Activated CD8-positive, alpha-beta memory T cell treated with anti-CD3 and anti-CD28 coated beads, Interleukin-2, amount 50 U/mL, for 24 hours (primary cell): ENCODE data around the gene EFNA3.
"Not testable (repeated sequence)": the region's sequence is repeated elsewhere in the genome, so short reads cannot be mapped to it uniquely, and the experiment has no call there.

Experiments
- DNase-seq: peaks from one replicate; pipeline ENCODE4 v3.0.0-alpha.2; 2020; ENCODE audit errors: extremely low read depth

EFNA3 gene

DNA sequence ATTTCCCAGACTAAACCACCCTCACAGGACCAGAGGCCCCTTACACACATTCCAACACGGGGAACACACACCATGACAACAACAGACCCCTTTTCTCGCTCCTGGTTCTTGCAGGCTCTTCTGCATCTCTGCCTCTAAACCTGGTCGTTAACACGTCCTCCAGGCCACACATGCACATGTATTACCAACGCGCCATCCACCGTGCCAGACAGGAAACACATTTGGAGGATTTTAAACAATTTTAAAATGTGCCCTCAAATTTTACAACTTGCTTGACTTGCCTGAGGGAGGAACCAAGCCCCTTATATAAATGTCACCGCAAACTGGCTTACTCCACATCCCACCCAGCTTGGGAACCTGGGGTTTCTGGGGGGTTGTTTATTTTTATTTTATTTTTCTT lies 32.2 kb downstream of the EFNA3 start:
- no peak for DNase-seq

DNA sequence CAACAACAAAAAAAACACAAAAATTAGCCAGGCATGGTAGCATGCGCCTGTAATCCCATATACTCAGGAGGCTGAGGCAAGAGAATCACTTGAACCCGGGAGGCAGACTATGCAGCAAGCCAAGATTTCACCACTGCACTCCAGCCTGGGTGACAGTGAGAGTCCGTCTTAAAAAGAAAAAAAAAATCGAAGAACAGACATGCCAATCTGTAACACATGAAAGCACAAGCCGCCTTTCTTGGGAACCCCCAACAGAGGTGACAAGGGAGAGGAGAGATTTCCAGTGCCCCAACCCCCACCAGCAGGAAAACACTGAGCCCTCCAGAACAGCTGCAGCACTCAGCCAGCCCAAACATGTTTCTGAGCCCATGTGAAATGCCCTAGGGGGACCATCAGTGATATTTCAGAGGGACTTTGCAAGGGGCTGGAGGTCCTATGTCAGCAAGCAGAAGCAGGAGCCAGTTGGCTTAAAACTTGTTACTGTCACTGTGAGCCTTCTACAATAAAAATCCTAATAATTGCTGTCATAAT lies 34.9 kb downstream of the EFNA3 start:
- DNase-seq = no peak

DNA sequence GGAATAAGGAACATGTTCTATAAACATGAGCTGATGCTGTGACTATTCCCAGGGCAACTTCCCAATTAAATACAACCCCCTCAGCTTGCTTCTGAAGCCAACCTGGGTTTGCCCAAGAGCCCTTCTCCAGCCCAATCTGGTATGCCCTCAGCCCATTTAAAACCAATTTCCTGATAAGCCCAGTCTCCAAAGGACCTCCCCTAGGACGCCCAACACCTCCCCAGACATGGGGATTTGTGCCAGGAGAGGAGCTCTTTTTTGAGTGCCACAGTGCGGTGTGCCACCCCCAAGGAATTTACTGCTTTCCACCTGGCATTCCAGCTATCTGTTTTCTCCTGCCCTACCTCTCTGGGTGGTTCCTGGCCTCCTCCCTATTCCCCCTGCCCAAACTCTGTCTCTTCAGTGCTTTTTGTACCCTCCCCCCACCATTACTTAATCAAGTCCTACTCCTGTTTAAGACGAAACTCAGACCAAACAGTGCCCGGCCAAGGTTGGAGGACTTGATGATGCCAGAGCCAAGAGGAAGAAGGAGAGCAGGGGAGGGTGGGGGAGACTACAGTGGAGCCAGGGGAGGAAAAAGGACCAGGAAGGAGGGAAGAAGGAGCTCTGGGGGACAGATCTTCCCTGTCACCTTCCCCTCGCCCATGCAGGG lies 37.6 kb downstream of the EFNA3 start:
- DNase-seq = no peak

DNA sequence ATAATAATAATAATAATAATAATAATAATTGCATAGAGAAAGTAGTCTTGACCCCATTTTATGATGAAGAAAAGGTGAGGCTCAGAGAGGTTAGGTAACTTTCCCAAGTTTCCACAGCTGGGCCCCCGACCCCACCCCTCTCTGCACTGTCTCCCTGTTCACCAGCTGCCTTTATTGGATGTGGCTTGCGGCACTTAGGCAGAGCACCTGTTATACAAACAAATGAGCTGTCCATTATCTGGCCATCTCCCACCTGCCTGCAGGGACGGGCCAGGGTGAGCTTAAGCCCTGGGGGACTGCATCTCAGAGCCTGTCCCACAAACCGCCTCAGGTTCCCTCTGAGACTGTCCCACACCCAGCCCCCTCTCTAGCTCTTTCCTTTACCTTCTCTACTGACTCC lies 39.0 kb downstream of the EFNA3 start:
- DNase-seq = no peak

DNA sequence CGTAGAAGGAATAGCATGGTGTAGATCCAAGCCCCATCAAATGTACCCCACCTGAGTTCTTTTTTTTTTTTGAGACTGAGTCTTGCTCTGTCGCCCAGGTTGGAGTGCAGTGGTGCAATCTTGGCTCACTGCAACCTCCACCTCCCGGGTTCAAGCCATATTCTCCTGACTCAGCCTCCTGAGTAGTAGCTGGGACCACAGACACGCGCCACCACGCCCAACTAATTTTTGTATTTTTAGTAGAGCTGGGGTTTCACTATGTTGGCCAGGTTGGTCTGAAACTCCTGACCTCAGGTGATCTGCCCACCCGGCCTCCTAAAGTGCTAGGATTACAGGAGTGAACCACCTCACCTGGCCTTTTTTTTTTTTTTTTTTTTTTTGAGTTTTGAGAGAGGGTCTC lies 39.5 kb downstream of the EFNA3 start:
- DNase-seq = not testable (repeated sequence)

DNA sequence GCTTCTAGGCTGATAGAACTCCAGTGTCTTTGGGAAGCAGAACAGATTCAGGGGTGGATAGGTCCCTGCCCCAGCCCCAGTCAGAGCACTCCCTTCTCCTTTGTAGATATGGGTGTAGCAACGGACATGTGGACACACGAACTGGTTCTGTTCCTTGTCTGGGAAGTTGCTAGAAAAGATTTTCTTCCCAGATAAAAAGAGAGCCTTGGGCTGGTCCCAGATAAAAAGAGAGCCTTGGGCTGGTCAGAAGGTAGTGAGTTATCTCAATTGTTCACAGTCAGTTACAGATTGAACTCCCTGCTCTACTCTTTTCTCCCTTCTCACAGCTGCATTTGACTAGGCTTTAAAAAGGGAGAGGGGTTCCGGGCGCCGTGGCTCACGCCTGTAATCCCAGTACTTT lies 41.6 kb downstream of the EFNA3 start:
- no peak for DNase-seq

DNA sequence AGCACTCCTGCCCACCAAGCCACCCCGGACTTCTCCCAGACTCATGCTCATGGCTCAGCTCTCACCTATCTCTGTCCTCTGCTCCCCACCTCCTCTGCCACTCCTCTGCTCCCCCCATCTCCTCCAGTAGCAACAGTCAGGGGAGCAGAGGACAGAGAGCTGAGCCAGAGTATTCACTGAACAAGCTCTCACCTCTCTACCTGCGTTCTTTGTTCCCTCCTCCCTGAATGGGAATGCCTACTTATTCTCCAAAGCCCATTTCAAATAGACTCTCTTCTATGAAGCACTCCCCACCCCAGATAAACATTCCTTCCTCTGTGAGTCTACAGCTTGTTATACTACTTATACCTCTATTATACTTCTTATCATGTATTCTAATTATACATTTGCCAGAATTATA lies 42.6 kb downstream of the EFNA3 start:
- DNase-seq = no peak

DNA sequence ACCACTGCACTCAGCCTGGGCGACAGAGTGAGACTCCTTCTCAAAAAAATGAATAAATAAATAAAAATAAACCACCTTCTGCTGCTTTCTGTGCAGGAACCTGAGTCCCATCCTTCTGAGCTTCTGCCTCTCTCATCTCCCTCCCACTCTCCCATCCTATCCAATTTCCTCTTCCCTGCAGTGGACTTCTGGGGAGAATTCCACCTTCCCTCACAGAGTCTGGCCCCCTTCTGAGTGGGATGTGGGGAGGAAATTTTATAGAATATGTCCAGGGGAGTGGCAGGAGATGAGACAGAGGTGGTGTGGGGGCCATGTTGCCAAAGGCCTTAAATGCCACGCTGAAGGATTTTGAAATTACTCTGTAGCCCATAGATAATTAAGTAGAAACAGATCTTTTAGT lies 43.7 kb downstream of the EFNA3 start:
- DNase-seq = no peak

DNA sequence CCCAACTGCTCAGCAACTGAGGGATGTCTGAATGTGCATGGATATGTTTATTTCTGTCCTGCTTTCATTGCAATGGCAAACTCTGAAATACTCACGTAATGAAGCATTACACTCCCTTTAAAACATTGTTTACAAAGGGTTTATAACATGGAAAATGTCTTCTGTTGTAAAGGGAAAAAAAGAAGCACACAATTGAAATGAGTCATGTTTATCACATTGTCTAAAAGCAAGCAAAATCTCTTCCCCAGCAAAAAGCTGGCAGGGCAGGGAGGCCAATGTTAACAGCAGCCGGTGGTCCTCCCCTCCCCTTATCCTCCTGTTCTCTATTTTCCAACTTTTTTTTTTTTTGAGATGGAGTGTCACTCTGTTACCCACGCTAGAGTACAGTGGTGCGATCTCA lies 45.2 kb downstream of the EFNA3 start:
- no peak for DNase-seq

DNA sequence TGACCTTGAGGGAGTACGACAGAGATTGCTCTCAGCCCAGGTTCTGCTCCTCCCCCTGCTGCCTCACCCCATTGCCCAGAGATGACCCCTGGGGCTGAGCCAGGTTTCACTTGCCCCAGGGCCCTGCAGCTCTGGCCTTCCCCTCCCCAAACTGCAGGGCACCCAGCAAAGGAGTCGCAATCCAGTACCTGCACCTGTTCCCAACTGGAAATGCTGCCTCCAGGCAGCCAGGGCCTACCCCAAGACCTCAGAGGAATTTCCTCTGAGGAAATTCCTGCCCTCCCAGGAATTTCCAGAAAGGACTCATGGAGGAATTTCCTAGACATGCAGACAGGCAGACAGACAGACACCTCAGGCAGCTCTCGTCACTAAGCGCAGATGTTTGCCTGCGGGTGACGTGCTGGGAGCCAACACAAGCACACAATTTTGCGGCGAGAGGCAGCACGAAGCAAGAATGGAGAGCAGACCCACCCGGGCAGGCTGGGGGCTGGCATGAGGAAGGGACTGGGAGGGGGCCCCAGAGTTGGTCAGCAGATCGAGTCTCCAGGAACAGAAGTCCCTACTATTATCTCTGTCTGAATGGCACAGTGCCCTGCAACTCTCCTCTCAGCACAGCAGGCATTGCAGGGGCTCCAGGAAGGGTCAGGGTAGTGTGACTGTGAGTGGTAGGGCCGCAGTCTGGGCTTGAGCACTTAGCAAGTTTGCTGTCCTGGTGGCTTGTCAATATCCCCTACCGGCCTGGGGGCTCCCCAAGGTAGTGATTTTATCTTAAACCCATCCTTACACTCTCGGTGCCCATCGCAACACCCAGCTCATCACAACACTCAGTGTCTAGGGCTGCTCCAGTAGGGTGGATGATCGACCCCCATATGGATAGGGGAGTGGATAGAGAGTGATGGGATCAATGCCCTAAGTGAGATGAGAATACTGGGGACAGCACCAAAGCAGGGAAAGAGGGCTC lies 46.1 kb downstream of the EFNA3 start:
- no peak for DNase-seq

DNA sequence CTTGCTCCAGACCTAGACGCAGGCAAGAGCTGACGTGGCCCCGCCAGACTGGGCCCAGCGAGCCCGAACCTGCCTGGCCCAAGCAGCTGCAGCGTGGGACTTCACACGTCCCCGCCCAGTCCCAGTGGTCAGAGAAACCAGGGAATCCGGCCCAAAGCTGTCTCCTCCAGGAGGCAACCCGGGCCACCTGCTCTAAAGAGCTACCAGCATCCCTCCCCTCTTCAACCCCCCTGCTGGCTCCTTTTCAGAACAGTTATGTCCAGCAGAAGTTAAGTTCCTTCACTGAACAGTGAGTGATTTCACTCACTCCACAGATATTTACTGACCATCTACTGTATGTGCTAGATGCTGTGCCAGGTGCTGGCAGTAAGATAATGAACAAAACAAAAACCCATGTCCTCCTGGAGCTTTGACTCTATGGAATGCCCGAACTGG lies 46.9 kb downstream of the EFNA3 start:
- DNase-seq = no peak

DNA sequence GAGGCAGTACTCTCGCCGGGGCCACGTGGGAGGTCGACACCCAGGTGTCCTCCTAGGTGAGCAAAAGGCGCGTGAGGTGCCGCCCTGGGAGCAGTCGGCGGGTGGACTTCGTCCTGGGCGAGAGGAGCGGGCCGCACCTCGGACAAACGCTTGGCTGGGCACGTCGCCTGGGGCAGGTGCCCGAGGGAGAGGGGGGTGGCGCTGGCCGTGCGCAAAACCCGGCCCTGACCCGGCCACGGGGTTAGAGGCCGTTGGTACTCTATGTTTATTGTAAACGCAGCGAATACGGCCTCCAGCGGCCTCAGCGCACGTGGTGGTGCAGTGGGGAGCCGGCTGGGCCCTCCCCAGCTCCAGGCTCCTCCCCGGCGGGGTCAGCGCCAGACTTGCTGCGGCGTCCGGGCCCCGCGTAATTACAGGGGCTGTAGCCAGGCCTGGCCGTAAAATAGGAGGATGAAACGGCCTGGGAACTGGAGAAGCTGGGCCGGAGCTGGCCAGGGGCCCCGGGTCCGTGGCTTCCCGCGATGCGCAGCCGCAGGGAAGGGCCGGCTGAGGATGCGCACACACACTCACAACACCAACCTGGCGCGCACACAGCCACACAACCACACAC lies 47.4 kb downstream of the EFNA3 start:
- no peak for DNase-seq

DNA sequence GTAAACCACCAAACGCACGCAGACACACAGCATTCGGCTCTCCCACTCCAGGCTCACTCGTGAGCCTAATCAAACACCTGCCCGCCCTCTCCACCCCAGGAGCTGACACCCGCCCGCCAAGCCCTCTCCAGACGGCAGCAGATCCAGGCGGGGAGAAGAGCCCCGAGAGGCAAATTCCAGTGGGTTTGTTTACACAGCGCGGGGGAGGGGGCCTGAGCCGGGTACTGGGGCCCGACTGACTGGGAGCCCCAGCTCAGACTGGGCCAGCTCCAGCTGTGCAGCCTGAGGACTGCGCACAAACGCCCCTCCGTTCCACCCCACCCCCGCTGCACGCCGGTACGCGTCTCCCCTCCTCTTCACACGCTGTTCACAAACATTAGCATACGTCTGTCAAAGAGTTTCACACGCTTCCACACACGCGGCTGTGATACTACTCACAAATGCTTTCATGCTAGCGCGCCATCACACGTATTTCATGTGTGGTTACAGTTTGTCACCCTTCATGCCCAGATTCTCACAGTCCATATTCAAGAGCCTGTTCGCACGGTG lies 48.0 kb downstream of the EFNA3 start:
- no peak for DNase-seq

DNA sequence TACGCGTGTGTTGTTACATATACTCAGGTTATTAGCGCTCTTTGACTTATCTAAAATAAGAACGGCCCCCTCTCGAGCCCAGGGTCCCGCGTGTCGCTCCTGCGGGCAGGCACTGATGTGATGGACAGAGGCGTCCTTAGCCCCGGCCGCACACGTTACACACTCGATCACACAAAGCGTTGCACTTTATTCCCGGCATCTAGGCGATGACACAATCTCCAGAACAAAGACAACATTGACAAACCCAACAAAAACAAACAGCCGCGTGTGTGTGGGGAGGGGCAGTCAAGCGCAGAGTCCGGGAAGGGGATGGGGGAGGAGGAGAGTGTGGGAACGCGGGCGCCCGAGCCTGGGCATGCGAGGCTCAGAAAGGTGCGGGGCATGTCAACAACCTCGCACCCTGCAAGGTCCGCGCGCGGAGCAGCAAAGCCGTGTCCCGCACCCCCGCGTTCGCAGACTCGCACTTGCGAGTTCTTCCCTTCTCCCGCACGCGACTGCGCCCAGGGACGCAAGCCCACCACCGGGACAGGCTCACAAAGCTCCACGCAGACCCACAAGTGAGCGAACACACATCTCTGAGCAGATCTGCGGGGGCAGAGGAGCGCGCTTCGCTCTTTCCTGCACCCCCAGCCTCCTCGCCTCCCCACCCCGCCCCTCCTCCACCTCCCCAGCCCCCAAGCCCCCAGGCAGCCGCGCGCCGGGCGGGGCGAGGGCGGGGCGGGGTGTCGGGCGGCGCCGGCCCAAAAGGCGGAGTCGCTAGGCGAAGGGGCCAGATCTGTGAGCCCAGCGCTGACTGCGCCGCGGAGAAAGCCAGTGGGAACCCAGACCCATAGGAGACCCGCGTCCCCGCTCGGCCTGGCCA lies 48.7 kb downstream of the EFNA3 start, which contains the start of gene EFNA1:
TSS of gene EFNA1 (plus strand) at position 772 of the 862 bp plus-strand sequence. CDS start 102 bp downstream, outside the sequence.
- DNase-seq = no peak

DNA sequence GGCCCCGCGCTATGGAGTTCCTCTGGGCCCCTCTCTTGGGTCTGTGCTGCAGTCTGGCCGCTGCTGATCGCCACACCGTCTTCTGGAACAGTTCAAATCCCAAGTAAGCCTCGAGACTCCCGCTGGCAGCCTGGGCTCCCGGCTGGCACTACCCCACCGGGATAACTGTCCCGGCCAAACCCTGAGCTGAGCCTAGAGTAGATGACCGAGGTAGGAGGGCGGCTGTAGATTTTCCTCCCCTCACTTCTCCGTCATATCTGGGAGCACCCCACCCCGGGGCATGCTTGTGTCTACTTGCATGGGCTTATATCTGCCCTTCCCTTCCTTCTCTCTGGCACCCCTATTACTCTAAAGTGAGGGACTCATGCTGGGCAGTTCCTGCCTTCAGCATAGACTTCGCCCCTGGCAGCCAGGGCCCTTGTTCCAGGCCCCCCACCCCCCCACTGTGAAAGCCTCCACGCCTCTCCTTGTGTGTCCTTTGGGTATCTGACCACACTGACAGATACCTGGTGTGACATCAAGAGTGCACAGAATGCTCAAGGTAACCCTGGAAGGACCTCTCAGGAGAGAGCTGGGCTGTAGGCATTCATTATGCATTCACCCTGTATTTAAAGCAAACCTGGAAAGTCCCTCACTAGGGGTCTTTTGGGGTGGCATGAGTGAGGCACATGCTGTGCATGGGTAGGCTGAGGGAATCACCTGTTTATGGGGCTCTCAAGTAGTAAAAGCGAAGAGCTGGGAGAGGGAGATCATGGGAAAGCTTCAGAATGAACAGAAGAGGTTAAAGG lies 49.5 kb downstream of the EFNA3 start:
- DNase-seq = no peak

DNA sequence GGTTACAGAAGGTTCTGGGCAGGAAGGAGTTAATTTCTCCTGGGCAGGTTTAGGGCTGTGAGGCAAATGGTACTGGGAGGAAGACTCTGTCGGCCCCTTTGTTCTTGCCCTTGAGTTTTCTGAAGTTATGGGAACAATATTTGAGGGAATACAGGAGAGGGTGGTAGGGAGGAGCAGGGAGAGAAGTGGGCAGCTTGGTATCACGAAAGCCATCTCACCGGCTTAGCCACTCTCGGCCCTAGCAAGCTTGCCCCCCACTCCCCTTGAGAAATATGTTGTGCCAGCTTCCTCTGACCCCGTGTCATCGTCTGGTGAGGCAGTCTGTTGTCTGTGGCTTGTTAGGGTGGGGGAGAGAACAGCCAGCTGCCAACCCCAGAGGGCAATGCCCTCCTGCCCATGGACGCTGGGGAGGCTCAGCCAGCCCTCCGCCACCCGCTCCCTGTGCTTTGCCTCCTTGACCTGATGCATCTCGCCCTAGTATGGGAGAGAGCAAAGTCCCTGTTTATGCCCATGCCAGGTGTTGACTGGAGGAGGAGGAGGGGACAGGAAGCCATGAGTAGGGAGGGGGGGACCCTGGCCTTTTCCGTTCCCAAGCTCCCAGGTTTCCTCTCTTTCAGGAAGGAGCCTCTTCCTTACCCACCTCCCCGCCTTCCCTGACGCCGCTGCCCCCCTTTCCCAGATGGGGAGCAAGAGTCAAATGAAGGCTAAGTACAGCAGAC lies 50.3 kb downstream of the EFNA3 start:
- no peak for DNase-seq

DNA sequence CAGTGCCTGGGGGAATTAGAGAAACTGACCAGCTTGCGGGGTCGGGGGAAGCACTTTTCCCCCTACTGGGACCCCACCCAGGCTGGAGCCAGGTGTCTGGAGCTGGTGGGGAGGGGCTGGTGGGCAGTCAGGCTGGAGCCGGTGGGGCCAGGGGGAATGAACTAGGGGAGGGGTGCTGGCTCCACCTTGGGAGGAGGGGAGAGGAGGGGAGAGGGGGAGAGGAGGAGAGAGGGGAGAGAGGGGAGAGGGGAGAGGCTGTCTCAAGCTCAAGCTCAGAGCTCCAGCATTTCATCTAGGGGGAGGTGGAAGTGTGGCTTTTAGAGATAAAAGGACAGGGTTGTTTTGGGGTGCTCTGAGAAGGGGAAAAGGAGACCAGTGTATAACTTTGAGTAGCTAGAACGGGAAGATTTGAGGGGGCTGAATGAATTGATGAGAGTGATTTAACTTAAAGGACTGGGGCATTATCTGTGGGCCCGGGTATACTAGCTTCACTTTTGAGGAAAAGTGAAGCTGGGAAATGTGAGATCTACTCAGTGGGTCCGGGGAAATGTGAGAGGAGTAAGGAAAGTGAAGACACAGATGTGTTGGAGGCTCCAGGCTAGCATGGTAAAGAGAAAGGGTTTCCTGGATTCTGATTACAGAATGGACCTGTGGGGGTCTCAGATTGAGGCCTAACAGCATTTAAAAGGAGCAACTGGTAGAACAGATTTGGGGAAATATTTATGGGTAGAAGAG lies 51.8 kb downstream of the EFNA3 start:
- no peak for DNase-seq

DNA sequence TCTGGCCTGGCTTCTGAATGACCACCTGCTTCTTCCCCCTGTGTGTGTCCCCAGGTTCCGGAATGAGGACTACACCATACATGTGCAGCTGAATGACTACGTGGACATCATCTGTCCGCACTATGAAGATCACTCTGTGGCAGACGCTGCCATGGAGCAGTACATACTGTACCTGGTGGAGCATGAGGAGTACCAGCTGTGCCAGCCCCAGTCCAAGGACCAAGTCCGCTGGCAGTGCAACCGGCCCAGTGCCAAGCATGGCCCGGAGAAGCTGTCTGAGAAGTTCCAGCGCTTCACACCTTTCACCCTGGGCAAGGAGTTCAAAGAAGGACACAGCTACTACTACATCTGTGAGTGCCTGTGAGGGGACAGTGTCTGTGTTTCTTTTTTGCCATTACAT lies 52.6 kb downstream of the EFNA3 start:
- DNase-seq = no peak

DNA sequence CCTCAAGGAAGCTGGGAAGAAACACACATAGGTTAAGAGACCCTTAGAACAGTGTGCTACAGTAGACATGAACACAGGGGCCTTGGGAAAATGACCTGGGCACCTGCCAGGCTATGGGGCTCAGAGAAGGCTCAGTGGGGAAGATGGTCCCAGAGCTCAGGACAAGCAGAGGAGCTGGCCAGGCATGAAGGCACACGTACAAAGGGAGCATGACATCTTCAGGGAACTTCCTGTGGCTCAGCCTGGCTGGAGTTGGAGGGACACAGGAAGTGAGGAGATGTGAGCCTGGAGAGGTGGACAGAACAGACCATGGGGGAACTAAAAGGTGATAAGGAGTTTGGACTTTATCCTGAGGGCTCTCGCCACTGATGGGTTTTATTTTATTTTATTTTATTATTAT lies 53.2 kb downstream of the EFNA3 start:
- no peak for DNase-seq
